ENCODE results near the gene P2RX7. TPM values are rescaled to one million over a fixed set of nuclear protein-coding genes. Genes with fewer than 3 reads are reported as not detected.

P2RX7 gene
- total RNA-seq, 2 donors from 2014 or later: 1.3 to 3.0 TPM

GRCh38 chr12:121102307-121102706 lies 30.4 kb upstream of the P2RX7 start:
- intact Hi-C loops (cut with DNase I): no loop called here
- ATAC-seq: no peak

GRCh38 chr12:121107681-121108080 lies 25.0 kb upstream of the P2RX7 start:
- no peak for DNase-seq
- ATAC-seq: no peak
- intact Hi-C loops (cut with DNase I): no loop called here

More at GRCh38 chr12:121102307-121102706, 30.4 kb upstream of the P2RX7 start:
- DNase-seq: no peak

- intact Hi-C loops (cut with DNase I): no loop called here
- DNase-seq (no peak), ATAC-seq (no peak)
Observed at GRCh38 chr12:121108492-121108891, 24.2 kb upstream of the P2RX7 start.

GRCh38 chr12:121110211-121110940 lies 22.3 kb upstream of the P2RX7 start:
- ATAC-seq: peak; percentile 81 to 89
- intact Hi-C loops (cut with DNase I): no loop called here
- DNase-seq: peak; percentile 68

GRCh38 chr12:121111684-121112083 lies 21.0 kb upstream of the P2RX7 start:
- no peak for DNase-seq
- ATAC-seq: no peak
- intact Hi-C loops (cut with DNase I): no loop called here

- ATAC-seq: no peak
- intact Hi-C loops (cut with DNase I): no loop called here
Observed at GRCh38 chr12:121112496-121112895, 20.2 kb upstream of the P2RX7 start.

GRCh38 chr12:121113057-121113456 lies 19.6 kb upstream of the P2RX7 start:
- ATAC-seq (no peak), DNase-seq (no peak)
- intact Hi-C loops (cut with DNase I): no loop called here

More at GRCh38 chr12:121112496-121112895, 20.2 kb upstream of the P2RX7 start:
- no peak for DNase-seq

GRCh38 chr12:121114019-121114639 lies 18.5 kb upstream of the P2RX7 start:
- intact Hi-C loops (cut with DNase I): no loop called here
- ATAC-seq (no peak), DNase-seq (no peak)

GRCh38 chr12:121114806-121115205 lies 17.9 kb upstream of the P2RX7 start:
- DNase-seq: no peak
- intact Hi-C loops (cut with DNase I): no loop called here
- ATAC-seq: no peak

GRCh38 chr12:121115530-121115929 lies 17.1 kb upstream of the P2RX7 start:
- intact Hi-C loops (cut with DNase I): no loop called here
- no peak for ATAC-seq

GRCh38 chr12:121116318-121117225 lies 16.1 kb upstream of the P2RX7 start:
- intact Hi-C loops (cut with DNase I): no loop called here
- no peak for DNase-seq
- ATAC-seq: no peak

More at GRCh38 chr12:121115530-121115929, 17.1 kb upstream of the P2RX7 start:
- DNase-seq: no peak

- DNase-seq: no peak
- intact Hi-C loops (cut with DNase I): no loop called here
- ATAC-seq: no peak
Observed at GRCh38 chr12:121117226-121117777, 15.4 kb upstream of the P2RX7 start.

- intact Hi-C loops (cut with DNase I): no loop called here
- DNase-seq (no peak), ATAC-seq (no peak)
Observed at GRCh38 chr12:121120323-121120722, 12.4 kb upstream of the P2RX7 start.

GRCh38 chr12:121120989-121121755 lies 11.5 kb upstream of the P2RX7 start:
- no peak for DNase-seq
- intact Hi-C loops (cut with DNase I): no loop called here
- no peak for ATAC-seq

- intact Hi-C loops (cut with DNase I): no loop called here
- no peak for ATAC-seq
- no peak for DNase-seq
Observed at GRCh38 chr12:121121805-121122204, 10.9 kb upstream of the P2RX7 start.

GRCh38 chr12:121123488-121123887 lies 9.2 kb upstream of the P2RX7 start:
- intact Hi-C loops (cut with DNase I): no loop called here
- no peak for ATAC-seq
- no peak for DNase-seq

GRCh38 chr12:121124402-121125109 lies 8.1 kb upstream of the P2RX7 start:
- ATAC-seq: peak; percentile 75 to 88
- no peak for DNase-seq
- intact Hi-C loops (cut with DNase I): no loop called here

GRCh38 chr12:121127501-121127900 lies 5.2 kb upstream of the P2RX7 start:
- no peak for DNase-seq
- no peak for ATAC-seq
- intact Hi-C loops (cut with DNase I): no loop called here

Data from left cardiac atrium (tissue), 4 donors.